ENCODE data around the gene BICD2. TPM values are rescaled to one million over a fixed set of nuclear protein-coding genes. Genes with fewer than 3 reads are reported as not detected.

BICD2 gene
- total and polyA plus RNA-seq, 2 of the 8 experiments (the other 6 are each of a cell fraction or from before 2014, with no cell fraction given), result 6.6 to 22.8 TPM

- TF ChIP-seq TAF1 (IDR thresholded peaks at IDR 0.05; ENCODE audit: low read depth, low read length), result no peak
- no peak for TF ChIP-seq CBX8 (IDR thresholded peaks at IDR 0.05; ENCODE audit: borderline replicate concordance, low read depth, low read length)
- no peak for TF ChIP-seq POLR2AphosphoS5 (IDR thresholded peaks at IDR 0.05; ENCODE audit: low read depth, low read length)
- no peak for TF ChIP-seq BRCA1 (IDR thresholded peaks at IDR 0.05; ENCODE audit: low read depth, low read length)
- no peak for TF ChIP-seq ZNF274 (IDR thresholded peaks at IDR 0.05; ENCODE audit: borderline replicate concordance, extremely low read depth, low read length)
- no peak for TF ChIP-seq TCF12 (IDR thresholded peaks at IDR 0.05; ENCODE audit: low read depth, low read length)
- TF ChIP-seq CTBP2 (IDR thresholded peaks at IDR 0.05; ENCODE audit: borderline replicate concordance, insufficient read depth, insufficient read length, low read length), result no peak
- no peak for TF ChIP-seq RNF2 (IDR thresholded peaks at IDR 0.05; ENCODE audit: borderline replicate concordance, low read depth, low read length, missing control alignments, poor library complexity, severe bottlenecking)
- no peak for TF ChIP-seq CREB1 (IDR thresholded peaks at IDR 0.05)
These were observed 43.1 kb downstream of the BICD2 start (continued) for GRCh38 chr9:92721548-92721947.

All from H1 (cell line).